ENCODE data around the gene LOX. TPM values are rescaled to one million over a fixed set of nuclear protein-coding genes. Genes with fewer than 3 reads are reported as not detected.

Gene LOX
- polyA plus RNA-seq, 10 donors = 77.0 to 143 (median 103) TPM

GRCh38 chr5:122056913-122057312 lies 21.1 kb downstream of the LOX start:
- DNase-seq = no peak

- no peak for DNase-seq
Measured at GRCh38 chr5:122054266-122054665, 23.8 kb downstream of the LOX start.

- no peak for DNase-seq
Measured at GRCh38 chr5:122053181-122054109, 24.6 kb downstream of the LOX start.

- no peak for DNase-seq
Measured at GRCh38 chr5:122051569-122051968, 26.5 kb downstream of the LOX start.

- DNase-seq = no peak
Measured at GRCh38 chr5:122050959-122051358, 27.1 kb downstream of the LOX start.

- no peak for DNase-seq
Measured at GRCh38 chr5:122040636-122041302, 37.3 kb downstream of the LOX start.

GRCh38 chr5:122036326-122036725 lies 41.7 kb downstream of the LOX start:
- DNase-seq = no peak

GRCh38 chr5:122035913-122036312 lies 42.1 kb downstream of the LOX start:
- no peak for DNase-seq

- no peak for DNase-seq
Measured at GRCh38 chr5:122031836-122032235, 46.2 kb downstream of the LOX start.

- DNase-seq = no peak
Measured at GRCh38 chr5:122030251-122030650, 47.8 kb downstream of the LOX start.

GRCh38 chr5:122029818-122030217 lies 48.2 kb downstream of the LOX start:
- no peak for DNase-seq

GRCh38 chr5:122022966-122023365 lies 55.1 kb downstream of the LOX start:
- no peak for DNase-seq

GRCh38 chr5:122019919-122020590 lies 58.0 kb downstream of the LOX start:
- no peak for DNase-seq

GRCh38 chr5:122015471-122015870 lies 62.6 kb downstream of the LOX start:
- no peak for DNase-seq

GRCh38 chr5:122014236-122014935 lies 63.7 kb downstream of the LOX start:
- DNase-seq = no peak

Other genes with a start within 250 kb of the LOX start
- gene FTMT, start 226.4 kb downstream of the LOX start, polyA plus RNA-seq (ENCODE audit: insufficient read length in 10 of 10) = not detected
- 10 to 100 TPM in 9 of 10 donors, 1 to 10 TPM in 1; 9.9 to 13.1 (median 11.7) TPM for gene SRFBP1, start 116.3 kb downstream of the LOX start, polyA plus RNA-seq (ENCODE audit: insufficient read length in 10 of 10)
- gene ZNF474, start 51.3 kb upstream of the LOX start, polyA plus RNA-seq (ENCODE audit: insufficient read length in 10 of 10) = 1 to 10 TPM in 9 of 10 donors, under 1 TPM in 1; 0.98 to 4.2 (median 1.6) TPM
- gene SNCAIP, start 234.0 kb upstream of the LOX start, polyA plus RNA-seq (ENCODE audit: insufficient read length in 10 of 10) = 10 to 100 TPM in 6 of 10 donors, 1 to 10 TPM in 4; 8.1 to 14.1 (median 11.2) TPM

Data from muscle of back (tissue), 11 donors.